ENCODE results near the gene LRRC10B. TPM values are rescaled to one million over a fixed set of nuclear protein-coding genes. Genes with fewer than 3 reads are reported as not detected.

The LRRC10B gene
- total and polyA plus RNA-seq, 2 of the 8 experiments (the other 6 are each of a cell fraction or from before 2014, with no cell fraction given): 0.47 to 0.71 TPM

DNA sequence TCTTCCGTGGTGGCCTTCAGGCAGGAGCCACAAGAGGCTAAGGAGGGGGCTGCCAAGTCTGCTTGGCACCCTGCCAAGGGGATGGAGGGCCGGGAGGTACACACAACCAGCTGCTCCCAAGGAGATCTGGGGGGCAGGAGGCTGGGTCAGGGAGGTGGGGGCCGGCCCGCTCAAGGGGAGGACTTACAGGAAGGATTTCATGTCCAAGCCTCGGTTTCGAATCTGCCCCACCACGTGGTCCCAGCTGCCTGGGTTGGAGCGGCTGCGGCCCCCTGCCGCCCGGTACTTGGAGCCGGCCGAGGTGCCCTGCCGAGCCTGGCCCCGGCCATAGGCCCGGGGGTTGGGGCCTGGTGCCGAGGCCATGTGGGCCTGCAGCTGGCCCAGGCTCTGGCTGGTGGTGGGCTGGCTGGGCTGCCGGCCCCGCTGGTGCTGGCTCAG, 33.5 kb downstream of the LRRC10B start (continued):
- TF ChIP-seq SUZ12 (IDR thresholded peaks at IDR 0.05; ENCODE audit: low read length): no peak
